Measurements from ENCODE around the gene GORASP2.
A peak's percentile ranks its signal among the peaks of the same experiment; 100 is the strongest.

Gene GORASP2

DNA sequence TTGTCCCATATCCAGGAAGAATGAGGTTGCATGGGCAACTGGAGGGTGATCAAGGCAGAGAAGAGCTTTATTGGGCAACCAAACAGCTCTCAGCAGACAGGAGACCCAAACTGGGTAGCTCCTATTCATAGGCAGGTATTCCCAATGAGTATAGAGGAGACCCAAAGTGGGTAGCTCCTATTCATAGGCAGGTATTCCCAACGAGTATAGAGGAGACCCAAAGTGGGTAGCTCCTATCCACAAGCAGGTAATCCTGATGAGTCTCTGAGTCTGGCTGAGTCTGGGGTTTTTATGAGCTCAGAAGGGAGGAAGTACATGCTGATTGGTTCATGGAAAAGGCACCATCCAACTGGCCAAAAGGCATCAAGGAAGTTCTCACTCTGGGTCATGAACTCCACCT lies 5.3 kb upstream of the GORASP2 start:
- DNase-seq (ENCODE audit: low read depth) = no peak

DNA sequence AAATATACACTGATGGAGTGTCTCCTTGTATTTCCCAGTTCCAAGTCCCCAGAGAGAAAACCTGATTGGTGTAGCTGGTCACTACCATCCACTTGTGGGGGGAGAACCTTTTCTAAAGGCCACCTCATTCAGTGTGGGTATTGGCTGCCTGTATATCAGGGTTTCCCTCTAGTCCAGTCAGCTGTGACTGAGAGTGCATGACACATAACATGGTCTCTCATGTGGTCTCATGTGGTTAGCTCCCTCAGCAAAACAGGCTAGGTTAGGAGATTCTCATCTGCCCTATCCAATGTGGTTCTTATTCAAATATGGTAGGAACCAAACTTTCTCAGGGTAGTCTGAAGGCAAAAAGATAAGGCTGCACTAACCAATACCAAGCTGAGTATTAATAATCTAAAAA lies 4.1 kb upstream of the GORASP2 start:
- DNase-seq (ENCODE audit: low read depth) = no peak

DNA sequence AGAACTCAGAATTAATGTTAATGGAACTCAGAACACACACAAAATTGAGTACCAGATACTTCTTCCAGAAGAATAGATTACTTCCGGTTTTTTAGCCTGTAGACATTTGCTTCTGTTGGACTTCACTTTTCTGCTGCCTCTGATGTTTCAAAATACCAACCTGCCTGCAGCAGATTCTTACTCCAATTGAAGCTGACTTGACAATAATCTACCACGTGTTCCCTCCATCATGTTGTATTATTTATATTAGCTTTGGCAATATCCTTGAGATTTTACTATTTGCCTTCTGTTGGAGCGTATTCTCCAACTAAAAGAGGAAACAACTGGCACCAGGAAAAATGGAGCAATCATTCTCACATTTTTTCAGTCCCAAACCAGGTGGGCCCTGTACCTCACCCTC lies 3.1 kb upstream of the GORASP2 start:
- no peak for DNase-seq (ENCODE audit: low read depth)

DNA sequence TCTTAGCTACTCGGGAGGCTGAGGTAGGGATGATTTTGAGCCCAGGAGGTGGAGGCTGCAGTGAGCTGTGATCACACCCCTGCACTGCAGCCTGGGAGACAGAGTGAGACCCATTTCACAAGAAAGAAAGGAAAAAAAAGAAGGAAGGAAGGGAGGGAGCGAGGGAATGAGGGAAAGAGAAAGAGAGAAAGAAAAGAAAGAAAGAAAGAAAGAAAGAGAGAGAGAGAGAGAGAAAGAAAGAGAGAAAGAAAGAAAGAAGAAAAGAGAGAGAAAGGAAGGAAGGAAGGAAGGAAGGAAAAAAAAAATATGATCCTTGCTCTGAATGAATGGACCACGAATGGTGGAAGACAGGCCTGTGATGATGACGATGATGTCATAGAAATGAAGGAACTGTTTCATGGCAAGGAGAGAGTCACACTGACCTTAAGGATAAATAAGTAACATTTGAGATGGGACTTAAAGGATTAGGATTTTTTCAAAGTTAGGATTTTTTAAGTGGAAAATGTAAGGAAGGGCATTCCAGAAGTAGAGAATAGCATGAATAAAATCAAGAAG lies 2.2 kb upstream of the GORASP2 start:
- no peak for DNase-seq (ENCODE audit: low read depth)

DNA sequence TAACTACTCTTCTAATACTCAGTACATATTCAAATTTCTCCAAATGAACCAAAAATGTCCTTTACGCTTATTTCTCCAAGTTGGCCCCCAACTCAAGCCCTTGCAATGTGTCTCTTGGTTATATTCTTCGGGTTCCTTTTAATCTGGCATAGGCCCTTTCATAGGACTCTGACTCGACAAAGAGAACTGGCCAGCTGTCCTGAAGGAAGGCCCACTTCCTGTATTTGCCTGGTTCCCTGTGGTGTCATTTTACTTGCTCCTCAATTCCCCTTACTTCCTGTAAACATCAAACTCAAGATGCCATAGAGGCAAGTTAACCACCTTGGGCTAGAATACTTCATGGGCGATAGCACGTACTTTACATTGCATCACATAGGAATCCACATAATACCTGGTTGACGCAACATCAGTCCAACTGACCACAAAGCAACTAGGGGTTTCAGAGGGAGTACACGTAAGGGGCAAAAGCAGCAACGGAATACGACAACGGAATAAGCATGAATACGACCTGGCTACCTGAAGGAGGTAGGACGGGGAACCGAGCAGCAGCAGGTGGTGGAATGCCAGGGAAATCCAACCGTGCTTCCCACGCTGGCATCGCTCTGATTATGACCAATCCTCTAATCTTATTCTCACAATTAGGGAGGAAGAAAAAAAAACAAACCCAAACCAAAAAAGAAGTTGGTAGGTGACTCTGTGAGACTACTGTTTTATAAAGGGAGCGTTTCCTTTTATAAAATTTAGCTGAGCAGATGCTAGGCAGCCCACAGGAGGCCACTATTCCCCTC lies 823 bp upstream of the GORASP2 start:
- DNase-seq (ENCODE audit: low read depth) = no peak

DNA sequence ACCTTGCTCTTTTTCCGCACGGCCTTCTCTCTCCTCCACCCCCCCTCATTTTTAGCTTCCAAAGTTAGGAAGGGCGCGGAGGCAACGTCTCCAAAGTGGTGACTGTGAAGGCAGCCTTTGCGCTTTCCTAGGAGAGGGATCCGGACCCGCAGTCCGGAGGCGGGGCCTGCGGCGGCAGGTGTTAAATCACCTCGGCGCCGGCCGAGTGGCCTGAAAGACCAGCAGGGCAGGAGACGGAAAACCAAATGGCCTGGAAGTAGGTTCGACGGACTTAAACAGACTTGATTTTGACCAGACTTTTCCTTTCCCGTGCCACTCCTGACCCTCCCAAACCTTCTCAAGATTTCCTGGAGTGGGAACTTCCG lies 615 bp downstream of the GORASP2 start:
- DNase-seq (ENCODE audit: low read depth) = no peak

DNA sequence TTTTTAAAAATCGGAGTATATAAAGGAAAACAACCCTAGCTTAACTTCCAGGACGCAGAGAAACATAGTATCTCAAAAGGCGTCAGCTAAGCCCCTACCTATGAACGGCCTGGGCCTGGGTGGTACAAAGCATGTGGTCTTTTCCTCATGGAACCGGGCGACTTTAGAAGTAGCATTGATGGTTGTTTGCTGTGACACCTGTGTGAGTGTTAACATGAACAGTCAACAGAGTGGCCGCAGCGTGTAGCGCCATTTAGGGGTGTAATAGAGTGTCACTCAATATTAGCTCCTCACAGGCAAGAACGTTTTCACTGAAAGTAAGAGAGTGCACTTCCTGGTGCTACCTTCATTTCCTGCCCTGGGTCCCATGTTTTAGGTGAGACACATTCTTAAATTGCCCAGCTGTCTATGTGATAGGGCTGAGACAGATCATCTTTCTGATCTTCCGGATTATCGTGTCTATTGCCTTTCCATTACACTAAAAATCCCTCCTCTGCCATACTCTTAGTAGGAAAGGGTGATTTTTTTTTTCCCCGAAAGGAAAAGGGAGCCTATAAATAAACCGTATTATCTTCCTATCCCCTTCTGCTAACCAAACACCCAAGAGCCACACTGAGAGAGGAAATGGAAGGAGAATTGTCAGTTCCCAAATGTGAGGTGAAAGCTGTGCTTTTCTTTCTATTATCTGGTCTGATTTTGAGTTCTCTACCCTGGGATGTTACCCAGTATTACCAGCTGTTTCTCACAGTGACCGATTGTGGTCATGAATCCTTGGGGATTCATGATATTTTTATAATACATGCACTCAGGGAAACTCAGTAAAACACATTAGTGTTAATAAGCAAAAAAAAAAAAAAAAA lies 1.3 kb downstream of the GORASP2 start:
- peak; percentile 16 for DNase-seq (ENCODE audit: low read depth)

DNA sequence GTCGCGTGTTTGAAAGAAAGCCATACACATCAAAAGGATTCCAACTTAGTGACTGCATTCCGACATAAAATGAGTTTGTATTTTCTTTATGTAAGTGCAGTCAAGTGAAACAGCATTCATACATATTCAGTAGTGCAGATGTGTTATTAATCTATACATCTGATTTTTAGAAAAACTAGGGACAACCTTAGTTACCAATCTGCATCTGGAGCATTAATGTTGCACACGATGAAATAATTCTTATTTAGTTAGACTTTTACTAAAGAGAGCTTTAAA lies 1.9 kb downstream of the GORASP2 start:
- no peak for DNase-seq (ENCODE audit: low read depth)

DNA sequence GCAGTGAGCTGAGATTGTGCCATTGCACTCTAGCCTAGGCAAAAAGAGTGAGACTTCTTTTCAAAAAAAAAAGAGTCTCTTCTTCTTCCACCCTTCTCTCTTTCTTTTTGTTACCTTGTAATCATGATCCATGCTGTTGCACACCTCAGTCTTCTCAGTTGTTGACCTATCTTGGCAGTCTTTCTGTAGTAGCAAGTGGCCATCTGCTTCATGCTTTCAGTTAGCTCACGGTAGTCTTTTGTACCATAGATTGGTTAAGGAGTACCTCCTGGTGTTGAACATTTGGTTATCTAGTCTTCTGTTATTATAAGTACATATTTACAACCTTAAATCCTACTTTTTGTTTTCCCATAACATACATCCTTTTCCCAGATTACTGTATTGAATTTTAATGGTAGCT lies 3.1 kb downstream of the GORASP2 start:
- no peak for DNase-seq (ENCODE audit: low read depth)

DNA sequence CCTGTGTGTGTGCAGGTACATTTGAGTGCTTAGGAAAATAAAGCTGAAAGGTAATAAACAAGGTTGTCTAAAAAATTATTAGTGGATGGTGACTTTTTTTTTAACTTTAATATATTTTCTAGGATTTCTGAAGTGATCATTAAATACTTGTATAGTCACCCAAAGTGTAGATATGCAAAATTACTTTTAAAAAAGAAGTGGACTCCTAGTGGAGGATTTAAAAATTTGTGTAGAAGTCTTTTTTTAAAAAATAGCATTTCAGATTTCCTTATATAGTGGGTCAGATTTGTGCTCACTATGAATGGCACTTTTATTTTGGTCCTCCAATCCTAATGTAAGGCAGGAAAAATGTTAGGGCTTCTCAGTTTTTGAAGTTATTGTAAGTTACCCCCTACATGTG lies 3.9 kb downstream of the GORASP2 start:
- DNase-seq (ENCODE audit: low read depth) = no peak

DNA sequence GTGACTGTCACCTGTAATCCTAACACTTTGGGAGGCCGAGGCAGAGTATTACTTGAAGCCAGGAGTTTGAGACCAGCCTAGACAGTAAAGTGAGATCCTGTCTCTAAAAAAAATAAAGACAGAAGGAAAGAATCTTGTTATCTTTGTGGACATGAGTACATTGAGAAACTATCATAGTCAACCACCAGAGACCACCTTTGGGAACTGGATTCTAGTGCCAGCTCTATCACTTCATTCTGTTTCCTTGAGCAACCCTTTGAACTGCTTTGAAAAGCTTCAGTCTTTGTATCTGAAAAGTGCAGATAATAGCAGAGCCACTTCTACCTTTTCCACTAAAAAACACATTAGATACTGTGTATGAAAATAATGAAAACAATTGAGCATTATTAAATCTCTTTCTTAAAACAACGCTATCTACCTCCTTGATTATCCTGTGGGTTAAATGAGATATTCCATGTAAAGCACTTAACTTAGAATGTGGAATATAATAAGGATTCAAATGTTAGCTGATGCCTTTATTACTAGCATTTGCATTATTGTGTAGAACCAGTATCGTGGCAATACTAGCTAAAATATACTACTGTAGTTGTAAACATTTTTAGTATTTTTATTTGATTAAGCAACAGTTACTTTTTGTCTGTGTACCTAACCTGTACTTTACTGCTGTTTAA lies 8.8 kb downstream of the GORASP2 start:
- no peak for DNase-seq (ENCODE audit: low read depth)

DNA sequence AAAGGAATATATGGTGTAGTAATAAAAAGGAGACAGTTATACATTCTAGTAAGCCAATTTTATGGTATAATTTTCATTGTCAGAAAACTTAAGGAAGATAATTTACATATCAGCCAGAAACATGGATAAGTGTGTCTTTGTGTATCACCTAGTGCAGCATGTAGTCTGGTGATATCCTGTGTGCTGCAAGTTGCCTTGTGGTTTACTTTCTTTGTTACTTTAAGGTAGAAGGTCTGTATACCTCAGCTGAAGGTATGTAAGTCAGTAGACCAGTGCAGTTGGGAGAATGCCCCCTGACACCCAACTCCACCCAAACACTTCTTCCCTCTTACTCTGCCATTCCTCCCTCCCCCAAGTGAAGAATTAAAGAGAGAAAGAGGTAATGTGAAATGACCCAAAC lies 11.0 kb downstream of the GORASP2 start:
- no peak for DNase-seq (ENCODE audit: low read depth)

DNA sequence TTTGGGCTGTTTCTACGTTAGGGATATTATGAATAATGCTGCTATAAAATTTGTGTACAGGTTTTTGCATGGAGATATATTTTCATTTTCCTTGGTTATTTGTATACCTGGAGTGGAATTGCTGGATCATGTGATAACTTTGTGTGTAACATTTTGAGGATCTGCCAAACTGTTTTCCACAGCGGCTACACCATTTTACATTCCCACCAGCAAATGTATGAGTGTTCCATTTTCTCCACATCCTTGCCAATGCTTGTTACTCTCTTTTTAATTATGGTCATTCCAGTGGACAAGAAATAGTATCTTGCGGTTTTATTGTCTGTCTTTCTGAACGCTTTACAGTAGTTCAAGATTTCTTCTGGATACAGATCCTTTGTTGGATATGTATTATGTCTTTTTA lies 13.6 kb downstream of the GORASP2 start:
- no peak for DNase-seq (ENCODE audit: low read depth)

DNA sequence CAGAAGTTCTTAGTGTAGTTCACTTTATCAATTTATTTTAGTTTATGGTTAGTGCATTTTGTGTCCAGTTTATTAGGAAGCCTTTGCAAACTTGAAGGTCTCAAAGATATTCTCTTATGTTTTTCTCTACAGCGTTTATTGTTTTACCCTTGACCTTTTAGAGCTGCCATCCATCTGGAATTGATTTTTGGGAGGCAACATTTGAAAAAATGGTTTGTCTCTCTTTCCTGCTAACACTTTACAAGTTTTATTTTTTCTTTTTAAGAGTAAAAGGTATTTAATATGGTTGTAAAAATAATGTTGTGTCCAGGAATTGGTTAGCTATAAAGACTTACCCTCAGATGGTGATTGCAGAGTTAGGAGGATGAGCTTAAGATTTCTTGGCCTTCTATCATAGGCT lies 14.0 kb downstream of the GORASP2 start:
- no peak for DNase-seq (ENCODE audit: low read depth)

DNA sequence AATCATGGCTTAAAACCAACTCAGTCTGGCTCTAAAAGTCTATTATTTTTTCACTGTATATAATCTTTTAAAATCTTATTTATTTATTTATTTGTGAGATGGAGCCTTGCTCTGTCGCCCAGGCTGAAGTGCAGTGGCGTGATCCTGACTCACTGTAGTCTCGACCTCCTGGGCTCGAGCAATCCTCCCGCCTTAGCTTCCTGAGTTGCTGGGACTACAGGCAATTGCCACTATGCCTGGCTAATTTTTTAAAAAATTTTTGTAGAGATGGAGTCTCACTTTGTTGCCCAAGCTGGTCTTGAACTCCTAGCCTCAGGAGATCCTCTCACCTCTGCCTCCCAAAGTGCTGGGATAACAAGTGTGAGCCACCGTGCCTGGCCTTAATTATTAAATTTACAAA lies 14.5 kb downstream of the GORASP2 start:
- DNase-seq (ENCODE audit: low read depth) = no peak

DNA sequence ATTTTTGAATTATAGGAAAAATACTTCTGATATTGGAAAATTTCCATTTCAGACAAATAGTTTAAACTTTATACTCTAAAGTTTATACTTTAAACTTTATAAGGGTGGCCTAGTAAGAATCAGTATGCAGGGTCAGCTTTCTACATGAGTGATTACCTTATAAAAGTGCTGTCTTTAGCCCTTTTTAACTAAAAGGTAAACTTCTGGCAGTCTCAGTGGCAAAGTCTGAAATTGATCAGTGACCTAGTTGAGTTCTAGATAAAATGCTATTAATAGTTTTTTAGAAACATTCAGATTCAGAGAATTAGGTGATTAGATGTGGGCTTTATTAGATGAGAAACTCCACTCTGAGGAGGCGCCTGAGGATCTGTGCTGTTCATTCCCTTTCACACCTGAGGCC lies 15.5 kb downstream of the GORASP2 start:
- DNase-seq (ENCODE audit: low read depth) = no peak

DNA sequence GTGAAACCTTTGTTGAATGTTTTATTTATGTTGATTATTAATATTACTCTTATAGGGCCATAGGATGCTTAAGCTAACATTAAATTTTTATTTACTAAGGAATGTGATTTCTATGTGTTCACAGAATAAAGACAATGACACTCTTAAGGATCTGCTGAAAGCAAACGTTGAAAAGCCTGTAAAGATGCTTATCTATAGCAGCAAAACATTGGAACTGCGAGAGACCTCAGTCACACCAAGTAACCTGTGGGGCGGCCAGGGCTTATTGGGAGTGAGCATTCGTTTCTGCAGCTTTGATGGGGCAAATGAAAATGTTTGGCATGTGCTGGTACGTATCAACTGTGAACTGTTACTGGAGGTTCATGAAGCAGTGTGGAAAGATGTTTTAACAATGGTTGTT lies 20.4 kb downstream of the GORASP2 start:
- no peak for DNase-seq (ENCODE audit: low read depth)

DNA sequence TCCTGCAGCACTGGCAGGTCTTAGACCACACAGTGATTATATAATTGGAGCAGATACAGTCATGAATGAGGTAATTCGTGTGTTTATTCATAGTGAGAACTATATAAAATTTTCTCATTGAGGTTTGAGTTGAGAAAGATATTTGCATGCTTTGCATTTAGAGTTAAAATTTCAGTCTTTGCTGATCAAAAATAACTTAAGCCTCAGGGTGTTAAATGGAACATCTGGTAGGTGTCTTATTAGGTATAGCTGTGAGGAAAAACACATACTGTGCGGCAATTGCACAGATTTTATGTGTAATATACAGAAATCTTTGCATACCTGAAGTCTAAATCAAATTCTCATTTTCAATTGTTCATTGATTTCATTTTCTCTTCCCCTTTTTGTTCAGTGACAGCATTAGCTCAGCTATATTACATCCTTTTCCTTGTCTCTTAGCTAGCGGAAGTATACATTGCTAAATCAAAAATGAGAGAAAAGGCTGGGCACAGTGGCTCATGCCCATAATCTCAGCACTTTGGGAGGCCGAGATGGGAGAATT lies 21.2 kb downstream of the GORASP2 start:
- no peak for DNase-seq (ENCODE audit: low read depth)

DNA sequence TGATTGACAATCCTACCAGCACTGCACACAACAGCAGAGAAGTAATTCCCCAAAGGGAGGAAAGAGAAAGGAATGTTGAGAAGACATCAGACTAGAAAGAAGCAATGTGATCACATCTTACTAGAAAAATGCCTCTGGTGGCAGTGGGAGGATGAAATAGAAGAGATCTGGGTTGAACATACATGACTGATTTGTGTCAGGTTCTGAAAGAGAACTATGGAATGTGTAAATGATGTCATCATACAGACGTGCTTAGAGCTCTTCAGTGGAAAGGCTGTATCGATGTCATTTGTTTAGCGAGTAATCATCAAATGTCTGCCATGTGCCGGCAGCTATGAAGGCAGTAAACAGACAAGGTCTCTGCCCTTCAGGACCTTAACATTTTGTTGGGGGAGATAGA lies 24.9 kb downstream of the GORASP2 start:
- DNase-seq (ENCODE audit: low read depth) = no peak

DNA sequence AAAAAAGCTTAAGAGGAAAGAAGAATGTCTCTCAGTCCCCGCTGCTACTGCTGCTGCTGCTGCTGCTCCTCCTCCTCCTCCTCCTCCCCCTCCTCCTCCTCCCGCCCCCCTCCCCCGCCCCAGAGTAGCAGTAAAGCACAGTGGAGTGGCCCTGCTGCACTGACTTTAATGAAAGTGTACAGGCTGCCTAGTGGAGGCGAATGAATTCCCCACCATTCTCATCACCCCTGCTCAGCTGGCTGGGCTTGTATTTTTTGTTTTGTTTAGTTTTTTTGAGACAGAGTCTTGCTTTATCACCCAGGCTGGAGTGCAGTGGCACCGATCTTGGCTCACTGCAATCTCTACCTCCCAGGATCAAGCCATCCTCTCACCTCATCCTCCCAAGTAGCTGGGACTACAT lies 34.3 kb downstream of the GORASP2 start:
- DNase-seq (ENCODE audit: low read depth) = no peak

DNA sequence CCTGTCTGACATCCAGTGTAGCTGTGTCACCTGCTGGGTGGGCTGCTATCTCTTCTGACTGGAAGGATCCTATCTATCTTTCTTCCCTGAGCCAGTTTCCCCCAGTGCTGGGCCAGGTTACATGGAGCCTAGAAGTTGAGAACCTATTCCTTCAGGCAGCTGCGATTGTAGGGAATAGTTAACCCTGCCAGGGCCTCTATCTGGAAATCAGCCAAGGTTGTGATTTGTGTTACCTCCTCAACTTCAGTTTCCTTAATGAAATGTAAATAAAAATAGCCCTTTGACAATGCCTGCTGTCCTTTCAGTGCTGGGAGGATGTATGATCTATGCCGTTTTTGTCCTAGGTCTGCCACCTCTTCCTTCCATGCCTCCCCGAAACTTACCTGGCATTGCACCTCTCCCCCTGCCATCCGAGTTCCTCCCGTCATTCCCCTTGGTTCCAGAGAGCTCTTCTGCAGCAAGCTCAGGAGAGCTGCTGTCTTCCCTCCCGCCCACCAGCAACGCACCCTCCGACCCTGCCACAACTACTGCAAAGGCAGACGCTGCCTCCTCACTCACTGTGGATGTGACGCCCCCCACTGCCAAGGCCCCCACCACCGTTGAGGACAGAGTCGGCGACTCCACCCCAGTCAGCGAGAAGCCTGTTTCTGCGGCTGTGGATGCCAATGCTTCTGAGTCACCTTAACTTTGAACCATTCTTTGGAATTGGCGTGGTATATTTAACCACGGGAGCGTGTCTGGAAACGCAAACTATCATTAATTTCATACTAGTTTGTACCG lies 36.6 kb downstream of the GORASP2 start:
- DNase-seq (ENCODE audit: low read depth) = no peak

Measured in stimulated activated CD8-positive, alpha-beta memory T cell treated with anti-CD3 and anti-CD28 coated beads, Interleukin-15, amount 100 ng/mL, for 1 hour (primary cell).